Measurements from ENCODE around the gene FBXW4. TPM values are rescaled to one million over a fixed set of nuclear protein-coding genes. Genes with fewer than 3 reads are reported as not detected.

The FBXW4 gene
- total RNA-seq, 1 donor from 2014 or later = 108 TPM

GRCh38 chr10:101708073-101708472 is 13.1 kb upstream of the FBXW4 start:
- H3K27me3 ChIP-seq (ENCODE audit: control insufficient read depth in 3 of 3, insufficient read depth in 3 of 3, low read length in 3 of 3) = no peaks in the 10 kb centered on the region
- no peak overlapping the region for H3K4me3 ChIP-seq (ENCODE audit: low read length in 3 of 3)
- peaks cover 0 to 3% (median 3%) of the 10 kb centered on the region in 3 donors for H3K4me1 ChIP-seq (ENCODE audit: control insufficient read depth in 3 of 3, insufficient read depth in 3 of 3, low read length in 3 of 3)
- no peaks in the 10 kb centered on the region for H3K36me3 ChIP-seq (ENCODE audit: control insufficient read depth in 3 of 3, insufficient read depth in 3 of 3, low read length in 3 of 3)
- no peaks in the 10 kb centered on the region for H3K9me3 ChIP-seq (ENCODE audit: control insufficient read depth in 3 of 3, low read length in 3 of 3)
- H3K9ac ChIP-seq (ENCODE audit: low read depth in 1 of 3, low read length in 3 of 3) = no peak overlapping the region
- no peak overlapping the region for H3K27ac ChIP-seq (ENCODE audit: low read depth, low read length)

- H3K27me3 ChIP-seq (ENCODE audit: control insufficient read depth in 3 of 3, insufficient read depth in 3 of 3, low read length in 3 of 3) = no peaks in the 10 kb centered on the region
- H3K36me3 ChIP-seq (ENCODE audit: control insufficient read depth in 3 of 3, insufficient read depth in 3 of 3, low read length in 3 of 3) = no peaks in the 10 kb centered on the region
- H3K4me3 ChIP-seq (ENCODE audit: low read length in 3 of 3) = no peak overlapping the region
- H3K4me1 ChIP-seq (ENCODE audit: control insufficient read depth in 3 of 3, insufficient read depth in 3 of 3, low read length in 3 of 3) = no peaks in the 10 kb centered on the region
- H3K9ac ChIP-seq (ENCODE audit: low read depth in 1 of 3, low read length in 3 of 3) = no peak overlapping the region
- no peak overlapping the region for H3K27ac ChIP-seq (ENCODE audit: low read depth, low read length)
- no peaks in the 10 kb centered on the region for H3K9me3 ChIP-seq (ENCODE audit: control insufficient read depth in 3 of 3, low read length in 3 of 3)
Observed at GRCh38 chr10:101704331-101704730, 9.4 kb upstream of the FBXW4 start.

GRCh38 chr10:101696632-101697031 is 1.7 kb upstream of the FBXW4 start:
- Histone ChIP-seq H3K27me3 (ENCODE audit: control insufficient read depth in 3 of 3, insufficient read depth in 3 of 3, low read length in 3 of 3) (no peaks in the 10 kb centered on the region), H3K4me1 (ENCODE audit: control insufficient read depth in 3 of 3, insufficient read depth in 3 of 3, low read length in 3 of 3) (peaks cover 10 to 17% (median 11%) of the 10 kb centered on the region in 3 donors), H3K9ac (ENCODE audit: low read depth in 1 of 3, low read length in 3 of 3) (no peak overlapping the region), H3K4me3 (ENCODE audit: low read length in 3 of 3) (no peak overlapping the region), H3K9me3 (ENCODE audit: control insufficient read depth in 3 of 3, low read length in 3 of 3) (no peaks in the 10 kb centered on the region), H3K27ac (ENCODE audit: low read depth, low read length) (no peak overlapping the region), H3K36me3 (ENCODE audit: control insufficient read depth in 3 of 3, insufficient read depth in 3 of 3, low read length in 3 of 3) (no peaks in the 10 kb centered on the region)

GRCh38 chr10:101695404-101695890 is 477 bp upstream of the FBXW4 start:
- Histone ChIP-seq H3K4me3 (ENCODE audit: low read length in 3 of 3) (peak overlapping the region; percentile 63 to 96 (median 95)), H3K4me1 (ENCODE audit: control insufficient read depth in 3 of 3, insufficient read depth in 3 of 3, low read length in 3 of 3) (peaks cover 14 to 27% (median 15%) of the 10 kb centered on the region in 3 donors), H3K9ac (ENCODE audit: low read depth in 1 of 3, low read length in 3 of 3) (peak overlapping the region; percentile 65 to 98 (median 90)), H3K36me3 (ENCODE audit: control insufficient read depth in 3 of 3, insufficient read depth in 3 of 3, low read length in 3 of 3) (no peaks in the 10 kb centered on the region), H3K27me3 (ENCODE audit: control insufficient read depth in 3 of 3, insufficient read depth in 3 of 3, low read length in 3 of 3) (no peaks in the 10 kb centered on the region), H3K9me3 (ENCODE audit: control insufficient read depth in 3 of 3, low read length in 3 of 3) (no peaks in the 10 kb centered on the region), H3K27ac (ENCODE audit: low read depth, low read length) (peak overlapping the region; percentile 92)

- Histone ChIP-seq H3K4me1 (ENCODE audit: control insufficient read depth in 3 of 3, insufficient read depth in 3 of 3, low read length in 3 of 3) (peaks cover 17 to 29% (median 18%) of the 10 kb centered on the region in 3 donors), H3K27me3 (ENCODE audit: control insufficient read depth in 3 of 3, insufficient read depth in 3 of 3, low read length in 3 of 3) (no peaks in the 10 kb centered on the region), H3K9me3 (ENCODE audit: control insufficient read depth in 3 of 3, low read length in 3 of 3) (no peaks in the 10 kb centered on the region), H3K9ac (ENCODE audit: low read depth in 1 of 3, low read length in 3 of 3) (peak overlapping the region; percentile 83 to 98 (median 90)), H3K36me3 (ENCODE audit: control insufficient read depth in 3 of 3, insufficient read depth in 3 of 3, low read length in 3 of 3) (no peaks in the 10 kb centered on the region), H3K27ac (ENCODE audit: low read depth, low read length) (peak overlapping the region; percentile 92), H3K4me3 (ENCODE audit: low read length in 3 of 3) (peak overlapping the region; percentile 79 to 96 (median 95))
Observed at GRCh38 chr10:101693978-101694673, 844 bp downstream of the FBXW4 start.

- H3K4me3 ChIP-seq (ENCODE audit: low read length in 3 of 3) = peak overlapping the region; percentile 79 to 96 (median 95)
- H3K36me3 ChIP-seq (ENCODE audit: control insufficient read depth in 3 of 3, insufficient read depth in 3 of 3, low read length in 3 of 3) = no peaks in the 10 kb centered on the region
- peaks cover 17 to 29% (median 18%) of the 10 kb centered on the region in 3 donors for H3K4me1 ChIP-seq (ENCODE audit: control insufficient read depth in 3 of 3, insufficient read depth in 3 of 3, low read length in 3 of 3)
- no peaks in the 10 kb centered on the region for H3K9me3 ChIP-seq (ENCODE audit: control insufficient read depth in 3 of 3, low read length in 3 of 3)
- no peaks in the 10 kb centered on the region for H3K27me3 ChIP-seq (ENCODE audit: control insufficient read depth in 3 of 3, insufficient read depth in 3 of 3, low read length in 3 of 3)
- H3K27ac ChIP-seq (ENCODE audit: low read depth, low read length) = peak overlapping the region; percentile 92
- H3K9ac ChIP-seq (ENCODE audit: low read depth in 1 of 3, low read length in 3 of 3) = peak overlapping the region; percentile 83 to 98 (median 90)
Observed at GRCh38 chr10:101693651-101693977, 1.4 kb downstream of the FBXW4 start.

- H3K36me3 ChIP-seq (ENCODE audit: control insufficient read depth in 3 of 3, insufficient read depth in 3 of 3, low read length in 3 of 3) = no peaks in the 10 kb centered on the region
- H3K4me3 ChIP-seq (ENCODE audit: low read length in 3 of 3) = no peak overlapping the region
- H3K4me1 ChIP-seq (ENCODE audit: control insufficient read depth in 3 of 3, insufficient read depth in 3 of 3, low read length in 3 of 3) = peaks cover 26 to 40% (median 28%) of the 10 kb centered on the region in 3 donors
- H3K27me3 ChIP-seq (ENCODE audit: control insufficient read depth in 3 of 3, insufficient read depth in 3 of 3, low read length in 3 of 3) = no peaks in the 10 kb centered on the region
- no peaks in the 10 kb centered on the region for H3K9me3 ChIP-seq (ENCODE audit: control insufficient read depth in 3 of 3, low read length in 3 of 3)
- no peak overlapping the region for H3K27ac ChIP-seq (ENCODE audit: low read depth, low read length)
- H3K9ac ChIP-seq (ENCODE audit: low read depth in 1 of 3, low read length in 3 of 3) = no peak overlapping the region
Observed at GRCh38 chr10:101691081-101691480, 3.9 kb downstream of the FBXW4 start.

GRCh38 chr10:101690461-101690860 is 4.5 kb downstream of the FBXW4 start:
- Histone ChIP-seq H3K36me3 (ENCODE audit: control insufficient read depth in 3 of 3, insufficient read depth in 3 of 3, low read length in 3 of 3) (no peaks in the 10 kb centered on the region), H3K27ac (ENCODE audit: low read depth, low read length) (no peak overlapping the region), H3K9me3 (ENCODE audit: control insufficient read depth in 3 of 3, low read length in 3 of 3) (no peaks in the 10 kb centered on the region), H3K9ac (ENCODE audit: low read depth in 1 of 3, low read length in 3 of 3) (peak overlapping the region in 2 of 3 donors; percentile 35 to 40), H3K4me3 (ENCODE audit: low read length in 3 of 3) (no peak overlapping the region), H3K4me1 (ENCODE audit: control insufficient read depth in 3 of 3, insufficient read depth in 3 of 3, low read length in 3 of 3) (peaks cover 25 to 39% (median 28%) of the 10 kb centered on the region in 3 donors), H3K27me3 (ENCODE audit: control insufficient read depth in 3 of 3, insufficient read depth in 3 of 3, low read length in 3 of 3) (no peaks in the 10 kb centered on the region)

GRCh38 chr10:101687071-101687658 is 7.8 kb downstream of the FBXW4 start:
- no peak overlapping the region for H3K4me3 ChIP-seq (ENCODE audit: low read length in 3 of 3)
- peak overlapping the region in 1 of 3 donors; percentile 25 for H3K9ac ChIP-seq (ENCODE audit: low read depth in 1 of 3, low read length in 3 of 3)
- H3K9me3 ChIP-seq (ENCODE audit: control insufficient read depth in 3 of 3, low read length in 3 of 3) = no peaks in the 10 kb centered on the region
- peaks cover 18 to 26% (median 18%) of the 10 kb centered on the region in 3 donors for H3K4me1 ChIP-seq (ENCODE audit: control insufficient read depth in 3 of 3, insufficient read depth in 3 of 3, low read length in 3 of 3)
- H3K36me3 ChIP-seq (ENCODE audit: control insufficient read depth in 3 of 3, insufficient read depth in 3 of 3, low read length in 3 of 3) = no peaks in the 10 kb centered on the region
- H3K27ac ChIP-seq (ENCODE audit: low read depth, low read length) = no peak overlapping the region
- no peaks in the 10 kb centered on the region for H3K27me3 ChIP-seq (ENCODE audit: control insufficient read depth in 3 of 3, insufficient read depth in 3 of 3, low read length in 3 of 3)

Measured in skeletal muscle tissue (tissue), 4 donors.